Kidney (tissue), 14 donors: ENCODE data around the gene ARRDC5. TPM values are rescaled to one million over a fixed set of nuclear protein-coding genes. Genes with fewer than 3 reads are reported as not detected.

Source experiments
- DNase-seq, 5 donors: peaks; one replicate each; pipeline ENCODE4 v3.0.0-alpha.2; 2013 to 2020
- FAIRE-seq: peaks from 2 replicates; lab custom pipeline; 2012; peaks lifted over from hg19 to GRCh38; lab: Jason Lieb, UNC
- H3K27ac ChIP-seq, 2 donors: one replicate each; pipeline ENCODE4 v1.7.0; 2013; ENCODE audit warnings: low read depth in 2 of 2, low read length in 2 of 2, inconsistent platforms in 1 of 2
- H3K27me3 ChIP-seq: one replicate; pipeline ENCODE4 v1.7.1; 2013; ENCODE audit warnings: low read length, inconsistent platforms; ENCODE audit not compliant: control insufficient read depth, insufficient read depth
- H3K36me3 ChIP-seq, 3 donors: one replicate each; pipeline versions ENCODE4 v1.7.0 to v1.7.1; 2013; ENCODE audit warnings: low read length in 3 of 3, control low read depth in 1 of 3, inconsistent platforms in 1 of 3; ENCODE audit not compliant: insufficient read depth in 3 of 3, control insufficient read depth in 2 of 3
- H3K4me1 ChIP-seq, 3 donors: one replicate each; pipeline versions ENCODE4 v1.7.0 to v1.7.1; 2013; ENCODE audit warnings: low read length in 3 of 3, inconsistent platforms in 1 of 3, low read depth in 1 of 3; ENCODE audit not compliant: control insufficient read depth in 2 of 3, insufficient read depth in 2 of 3
- H3K4me3 ChIP-seq, 3 donors: one replicate each; pipeline versions ENCODE4 v1.7.0 to v1.8.1; 2013; ENCODE audit warnings: low read length in 3 of 3, control low read depth in 1 of 3, inconsistent platforms in 1 of 3
- H3K9ac ChIP-seq, 3 donors: one replicate each; pipeline versions ENCODE4 v1.7.0 to v1.7.1; 2013; ENCODE audit warnings: low read length in 3 of 3, control low read depth in 1 of 3, inconsistent platforms in 1 of 3
- H3K9me3 ChIP-seq, 3 donors: one replicate each; pipeline versions ENCODE4 v1.7.0 to v1.7.1; 2013; ENCODE audit warnings: low read length in 3 of 3, control low read depth in 1 of 3, inconsistent platforms in 1 of 3; ENCODE audit not compliant: control insufficient read depth in 2 of 3, insufficient read depth in 1 of 3
- intact Hi-C: fragments of 100-400 bp; cut with DNase I; formaldehyde crosslinking; loops from one replicate; pipeline ENCODE4 v1.11.1; 2022
- microRNA-seq: library from miRNA; unstranded; fragments of <30 nt; microRNA quantifications from one replicate; pipeline ENCODE4 v1.2.0, GENCODE V29; 2020
- polyA plus RNA-seq: library from polyadenylated mRNA; stranded (reverse); fragments of 350-450 nt; fragmentation: Illumina TruSeq; extraction: RNeasy Lipid Tissue Mini Kit (QIAGEN cat#74804); gene quantifications from one replicate; pipeline ENCODE4 v1.2.3, GENCODE V29; 2014; ENCODE audit warnings: low read depth, low replicate concordance; ENCODE audit not compliant: insufficient read depth
- total RNA-seq: library from RNA; stranded (reverse); fragmentation: NEBNext Ultra II Directional; extraction: Animal tissue kit (Norgen Biotek cat#: 25700); gene quantifications from one replicate; pipeline ENCODE4 v1.2.1, GENCODE V29; 2021
- TF ChIP-seq, protein P1 (sequence below): IDR thresholded peaks from 3 replicates; pipeline ENCODE4 v1.5.1; 2012; ENCODE audit warnings: mild to moderate bottlenecking, moderate library complexity, borderline replicate concordance; ENCODE audit not compliant: insufficient read depth; ENCODE audit errors: extremely low read depth
- donor health status: control.
- donor health status: control.
- donor health status: control.
- donor health status: control.
- donor health status: control.
- donor health status: DM: yes; HTN: yes; CAD: no.
- donor health status: Normal renal cell carcinoma (clear cell type).

Gene ARRDC5
- total and polyA plus RNA-seq, 2 donors from 2014 or later = 1.4 TPM; not detected in 1

DNA sequence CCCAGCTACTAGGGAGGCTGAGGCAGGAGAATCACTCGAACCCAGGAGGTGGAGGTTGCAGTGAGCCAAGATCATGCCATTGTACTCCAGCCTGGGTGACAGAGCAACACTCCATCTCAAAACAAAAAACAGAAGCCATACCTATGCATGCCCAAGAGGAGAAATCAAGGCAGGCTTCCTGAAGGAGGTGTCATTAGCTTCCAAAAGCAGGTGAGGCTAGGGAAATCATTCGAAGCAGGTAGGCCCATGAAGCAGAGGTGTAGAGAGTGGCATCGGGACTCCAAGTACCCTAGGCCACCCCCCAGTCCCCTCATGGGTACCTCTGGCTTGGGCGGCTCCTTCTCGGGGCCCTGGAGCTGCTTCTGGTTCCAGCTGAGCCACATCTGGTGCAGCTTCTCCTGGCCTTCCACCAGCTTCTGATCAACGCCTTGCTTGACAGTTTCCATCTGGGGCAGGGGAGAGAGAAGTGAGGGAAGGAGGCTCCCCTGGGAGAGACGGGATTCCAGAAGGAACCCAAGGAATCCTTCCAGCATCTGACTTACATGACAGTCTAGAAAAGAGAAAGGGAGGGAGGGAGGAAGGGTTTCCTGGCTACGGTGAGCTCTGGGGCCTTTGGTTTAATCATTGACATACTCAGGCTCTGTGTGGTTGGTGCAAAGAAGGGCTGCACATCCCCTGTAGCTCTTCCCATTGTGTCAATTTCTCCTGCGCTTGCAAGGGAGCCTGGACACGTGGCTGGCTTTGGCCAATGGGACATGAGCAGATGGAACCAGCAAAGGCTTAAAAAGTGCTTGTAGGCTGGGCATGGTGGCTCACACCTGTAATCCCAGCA is 58.1 kb downstream of the ARRDC5 start:
- H3K9ac ChIP-seq = no peak overlapping the region
- FAIRE-seq (no peak), DNase-seq (peak in 3 of 5 donors; percentile 39 to 91 (median 52))
- H3K9me3 ChIP-seq = no peaks in the 10 kb centered on the region
- no peak overlapping the region for H3K4me3 ChIP-seq
- intact Hi-C loops = no loop called here
- TF ChIP-seq, protein P1, sequence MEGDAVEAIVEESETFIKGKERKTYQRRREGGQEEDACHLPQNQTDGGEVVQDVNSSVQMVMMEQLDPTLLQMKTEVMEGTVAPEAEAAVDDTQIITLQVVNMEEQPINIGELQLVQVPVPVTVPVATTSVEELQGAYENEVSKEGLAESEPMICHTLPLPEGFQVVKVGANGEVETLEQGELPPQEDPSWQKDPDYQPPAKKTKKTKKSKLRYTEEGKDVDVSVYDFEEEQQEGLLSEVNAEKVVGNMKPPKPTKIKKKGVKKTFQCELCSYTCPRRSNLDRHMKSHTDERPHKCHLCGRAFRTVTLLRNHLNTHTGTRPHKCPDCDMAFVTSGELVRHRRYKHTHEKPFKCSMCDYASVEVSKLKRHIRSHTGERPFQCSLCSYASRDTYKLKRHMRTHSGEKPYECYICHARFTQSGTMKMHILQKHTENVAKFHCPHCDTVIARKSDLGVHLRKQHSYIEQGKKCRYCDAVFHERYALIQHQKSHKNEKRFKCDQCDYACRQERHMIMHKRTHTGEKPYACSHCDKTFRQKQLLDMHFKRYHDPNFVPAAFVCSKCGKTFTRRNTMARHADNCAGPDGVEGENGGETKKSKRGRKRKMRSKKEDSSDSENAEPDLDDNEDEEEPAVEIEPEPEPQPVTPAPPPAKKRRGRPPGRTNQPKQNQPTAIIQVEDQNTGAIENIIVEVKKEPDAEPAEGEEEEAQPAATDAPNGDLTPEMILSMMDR = no peak
- no peaks in the 10 kb centered on the region for H3K4me1 ChIP-seq
- H3K27ac ChIP-seq = peak overlapping the region in 1 of 2 donors; percentile 47
- H3K27me3 ChIP-seq = no peaks in the 10 kb centered on the region
- no peaks in the 10 kb centered on the region for H3K36me3 ChIP-seq

- no peak for FAIRE-seq
- Histone ChIP-seq H3K9ac (no peak overlapping the region), H3K27ac (no peak overlapping the region), H3K9me3 (no peaks in the 10 kb centered on the region), H3K4me1 (no peaks in the 10 kb centered on the region), H3K4me3 (no peak overlapping the region), H3K36me3 (no peaks in the 10 kb centered on the region), H3K27me3 (no peaks in the 10 kb centered on the region)
- TF ChIP-seq, protein P1 = no peak
- intact Hi-C loops = no loop called here
- DNase-seq = no peak
Observed at GRCh38 chr19:4843647-4843965, 59.1 kb downstream of the ARRDC5 start.

Small RNAs within 50 kb of the gene (microRNA-seq; reads per million reads assigned to microRNA genes)
- not detected for gene MIR4747

Other genes with a start within 250 kb of the ARRDC5 start
- 75.8 TPM for gene MYDGF, start 232.6 kb downstream of the ARRDC5 start, total RNA-seq
- 85.5 TPM for gene MYDGF, start 232.6 kb downstream of the ARRDC5 start, polyA plus RNA-seq
- 61.9 TPM for gene DPP9, start 179.1 kb downstream of the ARRDC5 start, total RNA-seq
- gene DPP9, start 179.1 kb downstream of the ARRDC5 start, polyA plus RNA-seq = 14.0 TPM
- gene FEM1A, start 111.2 kb downstream of the ARRDC5 start, total RNA-seq = 11.3 TPM
- 4.6 TPM for gene FEM1A, start 111.2 kb downstream of the ARRDC5 start, polyA plus RNA-seq
- gene TICAM1, start 71.2 kb downstream of the ARRDC5 start, total RNA-seq = 23.0 TPM
- gene TICAM1, start 71.2 kb downstream of the ARRDC5 start, polyA plus RNA-seq = 9.9 TPM
- 60.0 TPM for gene PLIN3, start 35.2 kb downstream of the ARRDC5 start, total RNA-seq
- 30.5 TPM for gene PLIN3, start 35.2 kb downstream of the ARRDC5 start, polyA plus RNA-seq
- gene UHRF1, start 6.6 kb upstream of the ARRDC5 start, total RNA-seq = 3.1 TPM
- gene UHRF1, start 6.6 kb upstream of the ARRDC5 start, polyA plus RNA-seq = 0.19 TPM
- gene KDM4B, start 66.2 kb upstream of the ARRDC5 start, total RNA-seq = 35.7 TPM
- 6.6 TPM for gene KDM4B, start 66.2 kb upstream of the ARRDC5 start, polyA plus RNA-seq